Neural crest cell (in vitro differentiated cells): ENCODE results near the gene SYT14. TPM values are rescaled to one million over a fixed set of nuclear protein-coding genes. Genes with fewer than 3 reads are reported as not detected.

Source experiments
- DNase-seq: peaks from one replicate; pipeline ENCODE4 v3.0.0; 2021; ENCODE audit warnings: low read depth, mixed read lengths, low spot score
- H3K27ac Mint-ChIP-seq: one replicate; pipeline ENCODE4 v1.8.0; 2021; ENCODE audit warnings: mild to moderate bottlenecking, mixed read lengths; ENCODE audit not compliant: unreplicated experiment
- H3K27me3 Mint-ChIP-seq: 2 replicates; pipeline ENCODE4 v1.8.0; 2021; ENCODE audit warnings: low read depth, mild to moderate bottlenecking, mixed read lengths
- H3K36me3 Mint-ChIP-seq: 2 replicates; pipeline ENCODE4 v1.8.0; 2021; ENCODE audit warnings: low read depth, mild to moderate bottlenecking, mixed read lengths
- H3K4me1 Mint-ChIP-seq: 2 replicates; pipeline ENCODE4 v1.8.0; 2021; ENCODE audit warnings: mixed read lengths
- H3K4me3 Mint-ChIP-seq: one replicate; pipeline ENCODE4 v1.8.0; 2021; ENCODE audit warnings: mild to moderate bottlenecking, mixed read lengths
- H3K9me3 Mint-ChIP-seq: 2 replicates; pipeline ENCODE4 v1.8.0; 2021; ENCODE audit warnings: mixed read lengths
- total RNA-seq: library from RNA; stranded (reverse); gene quantifications from 2 replicates; pipeline ENCODE4 v1.2.1, GENCODE V29; 2021
- TF ChIP-seq, protein P1 (sequence below): fragments of 200-600 bp; sonication (generic); conservative IDR thresholded peaks from 2 replicates; pipeline ENCODE4 v1.5.0; 2021; ENCODE audit warnings: antibody characterized with exemption, mild to moderate bottlenecking

Gene SYT14
- total RNA-seq, 1 donor from 2014 or later = 3.6 TPM

DNA sequence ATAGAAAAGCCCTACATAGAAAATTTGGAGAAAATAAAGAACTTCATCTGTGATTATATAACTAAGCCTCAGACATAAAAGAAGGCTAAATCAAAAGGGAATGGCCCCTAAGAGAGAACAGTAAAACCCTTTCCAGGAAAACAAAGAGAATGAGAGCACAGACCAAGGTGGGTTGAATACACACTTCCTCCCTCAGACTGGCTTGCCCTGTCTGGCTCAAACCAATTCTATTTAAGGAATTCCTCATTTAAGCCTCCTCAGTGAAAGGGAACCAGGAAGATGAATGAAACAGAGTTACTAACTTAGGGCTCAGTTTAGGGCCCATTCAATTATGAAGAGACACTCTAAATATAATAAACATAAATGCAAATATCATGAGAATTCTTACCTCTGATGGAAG, 10.6 kb upstream of the SYT14 start:
- no peak for DNase-seq
- H3K36me3 Mint-ChIP-seq = no peaks in the 10 kb centered on the region
- H3K4me1 Mint-ChIP-seq = no peaks in the 10 kb centered on the region
- H3K27me3 Mint-ChIP-seq = peaks cover 46% of the 10 kb centered on the region
- TF ChIP-seq, protein P1, sequence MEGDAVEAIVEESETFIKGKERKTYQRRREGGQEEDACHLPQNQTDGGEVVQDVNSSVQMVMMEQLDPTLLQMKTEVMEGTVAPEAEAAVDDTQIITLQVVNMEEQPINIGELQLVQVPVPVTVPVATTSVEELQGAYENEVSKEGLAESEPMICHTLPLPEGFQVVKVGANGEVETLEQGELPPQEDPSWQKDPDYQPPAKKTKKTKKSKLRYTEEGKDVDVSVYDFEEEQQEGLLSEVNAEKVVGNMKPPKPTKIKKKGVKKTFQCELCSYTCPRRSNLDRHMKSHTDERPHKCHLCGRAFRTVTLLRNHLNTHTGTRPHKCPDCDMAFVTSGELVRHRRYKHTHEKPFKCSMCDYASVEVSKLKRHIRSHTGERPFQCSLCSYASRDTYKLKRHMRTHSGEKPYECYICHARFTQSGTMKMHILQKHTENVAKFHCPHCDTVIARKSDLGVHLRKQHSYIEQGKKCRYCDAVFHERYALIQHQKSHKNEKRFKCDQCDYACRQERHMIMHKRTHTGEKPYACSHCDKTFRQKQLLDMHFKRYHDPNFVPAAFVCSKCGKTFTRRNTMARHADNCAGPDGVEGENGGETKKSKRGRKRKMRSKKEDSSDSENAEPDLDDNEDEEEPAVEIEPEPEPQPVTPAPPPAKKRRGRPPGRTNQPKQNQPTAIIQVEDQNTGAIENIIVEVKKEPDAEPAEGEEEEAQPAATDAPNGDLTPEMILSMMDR = no peak
- no peak overlapping the region for H3K27ac Mint-ChIP-seq
- no peaks in the 10 kb centered on the region for H3K9me3 Mint-ChIP-seq
- H3K4me3 Mint-ChIP-seq = no peak overlapping the region

DNA sequence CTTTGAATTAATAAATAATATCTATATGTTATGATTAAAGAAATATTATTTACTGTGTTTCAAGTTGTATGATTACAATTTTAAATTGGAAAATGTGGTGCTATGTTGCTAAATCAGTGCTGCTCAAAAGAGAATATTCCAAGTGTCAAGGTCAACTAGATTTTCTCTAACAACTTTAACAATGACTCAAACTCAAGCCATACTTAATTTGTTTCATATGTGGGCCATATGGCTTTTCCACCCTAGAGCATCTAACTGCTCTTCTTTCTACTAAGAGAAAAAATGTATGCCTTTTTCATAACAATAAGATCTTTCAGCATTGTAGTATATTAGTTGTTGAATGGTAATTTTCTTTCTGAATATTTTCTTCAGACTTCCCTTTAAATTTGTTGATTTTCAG, 8.3 kb upstream of the SYT14 start:
- Mint-ChIP-seq H3K4me3 (no peak overlapping the region), H3K9me3 (no peaks in the 10 kb centered on the region), H3K27ac (no peak overlapping the region), H3K27me3 (peaks cover 64% of the 10 kb centered on the region), H3K36me3 (no peaks in the 10 kb centered on the region), H3K4me1 (no peaks in the 10 kb centered on the region)
- TF ChIP-seq, protein P1 = no peak
- DNase-seq = no peak

DNA sequence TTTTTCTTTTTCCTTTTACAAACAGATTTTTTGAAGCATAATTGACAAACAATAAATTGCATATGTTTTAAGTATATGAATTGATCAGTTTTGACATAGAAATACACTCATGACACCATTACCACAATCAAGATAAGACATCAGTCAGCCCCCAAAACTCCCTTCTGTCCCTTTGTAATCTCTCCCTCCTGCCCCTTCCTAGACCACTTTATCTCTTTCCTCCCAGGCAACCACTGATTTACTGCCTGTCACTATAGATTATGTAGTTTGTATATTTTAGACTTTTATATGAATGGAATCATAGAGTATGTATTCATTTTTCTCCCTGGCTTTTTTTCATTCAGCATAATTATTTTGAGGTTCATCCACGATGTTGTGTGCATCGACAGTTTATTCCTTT, 6.9 kb upstream of the SYT14 start:
- TF ChIP-seq, protein P1 = no peak
- H3K27me3 Mint-ChIP-seq = peaks cover 68% of the 10 kb centered on the region
- no peak overlapping the region for H3K27ac Mint-ChIP-seq
- H3K4me1 Mint-ChIP-seq = no peaks in the 10 kb centered on the region
- no peak overlapping the region for H3K4me3 Mint-ChIP-seq
- H3K9me3 Mint-ChIP-seq = no peaks in the 10 kb centered on the region
- no peaks in the 10 kb centered on the region for H3K36me3 Mint-ChIP-seq
- DNase-seq = no peak

DNA sequence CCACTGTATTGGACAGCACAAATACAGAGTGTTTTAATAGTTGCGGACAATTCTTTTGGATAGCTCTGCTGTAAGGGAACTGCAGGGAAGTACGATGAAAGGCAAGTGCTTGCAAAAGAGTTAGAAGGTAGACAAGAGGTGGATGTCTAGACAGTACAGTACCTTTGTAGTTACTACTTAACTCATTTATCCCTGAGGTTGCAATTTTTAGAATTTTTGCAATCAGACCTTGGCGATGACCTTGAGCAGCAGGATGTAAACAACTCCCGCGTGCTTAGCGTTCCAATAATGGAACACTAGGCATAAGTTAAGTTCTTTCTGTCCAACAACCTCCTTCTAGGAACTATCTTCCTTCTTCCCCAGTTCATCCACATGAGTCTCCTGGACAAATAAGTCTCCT, 1.9 kb upstream of the SYT14 start:
- no peaks in the 10 kb centered on the region for H3K9me3 Mint-ChIP-seq
- no peaks in the 10 kb centered on the region for H3K36me3 Mint-ChIP-seq
- H3K27ac Mint-ChIP-seq = no peak overlapping the region
- peaks cover 14% of the 10 kb centered on the region for H3K4me1 Mint-ChIP-seq
- H3K27me3 Mint-ChIP-seq = peaks cover 88% of the 10 kb centered on the region
- TF ChIP-seq, protein P1 = no peak
- H3K4me3 Mint-ChIP-seq = no peak overlapping the region
- DNase-seq = no peak

DNA sequence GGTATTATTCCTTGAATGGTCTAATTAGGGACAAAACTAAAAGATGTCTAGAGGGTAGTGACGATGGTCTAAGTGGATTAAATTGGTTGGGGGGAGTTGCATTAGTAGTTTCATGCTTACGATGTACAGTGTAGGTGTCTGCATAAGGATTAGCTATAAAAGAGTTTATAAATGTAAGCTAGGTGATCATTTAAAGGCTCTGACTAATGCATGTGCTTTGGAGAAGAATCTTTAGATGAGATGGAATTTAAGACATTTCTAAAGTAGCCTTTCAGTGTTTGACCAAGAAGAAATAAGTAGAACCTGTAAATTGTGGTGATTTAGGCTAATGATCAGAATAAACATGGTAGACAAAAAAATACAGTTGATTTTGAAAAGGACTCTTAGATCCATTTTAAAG, 7.4 kb downstream of the SYT14 start:
- TF ChIP-seq, protein P1 = no peak
- H3K36me3 Mint-ChIP-seq = no peaks in the 10 kb centered on the region
- no peak for DNase-seq
- H3K4me3 Mint-ChIP-seq = no peak overlapping the region
- no peaks in the 10 kb centered on the region for H3K4me1 Mint-ChIP-seq
- H3K27me3 Mint-ChIP-seq = peaks cover 16% of the 10 kb centered on the region
- H3K27ac Mint-ChIP-seq = no peak overlapping the region
- no peaks in the 10 kb centered on the region for H3K9me3 Mint-ChIP-seq

DNA sequence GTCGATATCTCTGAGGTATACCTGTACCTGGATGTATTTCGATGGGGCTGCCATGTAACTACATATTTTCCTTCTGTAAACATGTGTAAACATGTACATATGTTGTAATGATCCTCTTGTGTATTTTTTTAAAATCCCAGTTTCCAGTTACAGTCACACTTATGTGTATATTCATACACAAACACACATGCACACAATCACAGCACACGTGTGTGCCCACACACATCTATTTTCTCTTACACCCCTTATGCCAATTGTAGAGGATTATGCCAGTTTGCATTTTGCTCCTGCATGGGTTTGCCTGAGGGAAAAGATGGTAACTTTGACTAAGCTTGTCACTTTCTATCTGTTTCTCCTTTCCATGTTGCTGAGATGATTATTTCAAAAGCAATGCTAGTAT, 10.1 kb downstream of the SYT14 start:
- Mint-ChIP-seq H3K36me3 (no peaks in the 10 kb centered on the region), H3K9me3 (no peaks in the 10 kb centered on the region)

More for the DNA sequence above, 10.1 kb downstream of the SYT14 start:
- no peak for DNase-seq
- TF ChIP-seq, protein P1 = no peak
- Mint-ChIP-seq H3K27ac (no peak overlapping the region), H3K4me1 (no peaks in the 10 kb centered on the region), H3K27me3 (peaks cover 3% of the 10 kb centered on the region), H3K4me3 (no peak overlapping the region)
